LNCaP clone FGC (cell line): ENCODE measurements around the gene DPP4.

ENCODE experiments used
- DNase-seq: peaks from one replicate; pipeline ENCODE4 v3.0.0-alpha.2; 2011; ENCODE audit warnings: low read depth
- H3K4me3 ChIP-seq: 2 replicates; pipeline ENCODE4 v1.5.1; 2011; ENCODE audit warnings: mild to moderate bottlenecking, low read depth, low read length, control low read depth
- TF ChIP-seq, protein P1 (sequence below): IDR thresholded peaks from 2 replicates; pipeline ENCODE4 v1.5.1; 2012; ENCODE audit warnings: mild to moderate bottlenecking; ENCODE audit not compliant: control insufficient read depth, insufficient read depth; ENCODE audit errors: extremely low read depth

DPP4 gene

DNA sequence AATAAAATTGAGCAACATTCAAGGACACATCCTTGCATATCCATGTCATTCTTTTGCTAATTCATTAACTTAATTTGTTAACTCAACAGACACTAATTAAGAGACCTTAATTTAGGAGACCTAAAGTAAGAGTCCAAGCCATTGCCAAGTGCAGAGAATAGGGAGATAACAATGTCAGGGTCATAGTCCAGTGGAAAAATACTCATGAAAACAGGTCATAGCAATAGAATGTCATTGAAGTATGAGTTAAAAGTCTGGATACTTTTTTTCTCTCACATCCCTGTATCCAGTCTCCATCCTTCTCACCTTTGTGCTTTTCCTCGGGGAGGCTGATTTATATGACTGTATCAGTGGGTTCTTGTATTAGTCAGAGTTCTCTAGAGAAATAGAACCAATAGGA, 26.6 kb upstream of the DPP4 start:
- no peak overlapping the region for H3K4me3 ChIP-seq
- DNase-seq, result no peak
- TF ChIP-seq, protein P1, sequence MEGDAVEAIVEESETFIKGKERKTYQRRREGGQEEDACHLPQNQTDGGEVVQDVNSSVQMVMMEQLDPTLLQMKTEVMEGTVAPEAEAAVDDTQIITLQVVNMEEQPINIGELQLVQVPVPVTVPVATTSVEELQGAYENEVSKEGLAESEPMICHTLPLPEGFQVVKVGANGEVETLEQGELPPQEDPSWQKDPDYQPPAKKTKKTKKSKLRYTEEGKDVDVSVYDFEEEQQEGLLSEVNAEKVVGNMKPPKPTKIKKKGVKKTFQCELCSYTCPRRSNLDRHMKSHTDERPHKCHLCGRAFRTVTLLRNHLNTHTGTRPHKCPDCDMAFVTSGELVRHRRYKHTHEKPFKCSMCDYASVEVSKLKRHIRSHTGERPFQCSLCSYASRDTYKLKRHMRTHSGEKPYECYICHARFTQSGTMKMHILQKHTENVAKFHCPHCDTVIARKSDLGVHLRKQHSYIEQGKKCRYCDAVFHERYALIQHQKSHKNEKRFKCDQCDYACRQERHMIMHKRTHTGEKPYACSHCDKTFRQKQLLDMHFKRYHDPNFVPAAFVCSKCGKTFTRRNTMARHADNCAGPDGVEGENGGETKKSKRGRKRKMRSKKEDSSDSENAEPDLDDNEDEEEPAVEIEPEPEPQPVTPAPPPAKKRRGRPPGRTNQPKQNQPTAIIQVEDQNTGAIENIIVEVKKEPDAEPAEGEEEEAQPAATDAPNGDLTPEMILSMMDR, result no peak

DNA sequence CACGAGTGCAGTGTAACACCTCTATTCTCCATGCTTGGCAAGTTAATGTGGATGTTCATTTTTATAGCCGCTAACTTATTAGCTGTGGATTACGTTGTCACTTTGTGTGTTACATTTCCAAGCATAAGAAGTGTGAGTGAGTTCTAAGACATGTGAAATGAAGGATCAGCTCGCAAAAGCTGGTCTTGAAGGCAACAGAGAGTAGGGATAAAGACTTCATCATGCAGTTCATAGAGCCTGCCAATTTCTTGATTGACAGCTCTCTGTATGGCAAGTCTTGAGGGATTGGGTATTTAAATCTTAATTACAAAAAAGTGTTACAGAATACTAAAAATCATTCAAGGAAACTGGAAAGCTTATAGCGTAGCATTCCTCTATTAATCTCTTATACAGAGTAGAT, 25.8 kb upstream of the DPP4 start:
- TF ChIP-seq, protein P1, result no peak
- no peak overlapping the region for H3K4me3 ChIP-seq
- DNase-seq, result no peak

DNA sequence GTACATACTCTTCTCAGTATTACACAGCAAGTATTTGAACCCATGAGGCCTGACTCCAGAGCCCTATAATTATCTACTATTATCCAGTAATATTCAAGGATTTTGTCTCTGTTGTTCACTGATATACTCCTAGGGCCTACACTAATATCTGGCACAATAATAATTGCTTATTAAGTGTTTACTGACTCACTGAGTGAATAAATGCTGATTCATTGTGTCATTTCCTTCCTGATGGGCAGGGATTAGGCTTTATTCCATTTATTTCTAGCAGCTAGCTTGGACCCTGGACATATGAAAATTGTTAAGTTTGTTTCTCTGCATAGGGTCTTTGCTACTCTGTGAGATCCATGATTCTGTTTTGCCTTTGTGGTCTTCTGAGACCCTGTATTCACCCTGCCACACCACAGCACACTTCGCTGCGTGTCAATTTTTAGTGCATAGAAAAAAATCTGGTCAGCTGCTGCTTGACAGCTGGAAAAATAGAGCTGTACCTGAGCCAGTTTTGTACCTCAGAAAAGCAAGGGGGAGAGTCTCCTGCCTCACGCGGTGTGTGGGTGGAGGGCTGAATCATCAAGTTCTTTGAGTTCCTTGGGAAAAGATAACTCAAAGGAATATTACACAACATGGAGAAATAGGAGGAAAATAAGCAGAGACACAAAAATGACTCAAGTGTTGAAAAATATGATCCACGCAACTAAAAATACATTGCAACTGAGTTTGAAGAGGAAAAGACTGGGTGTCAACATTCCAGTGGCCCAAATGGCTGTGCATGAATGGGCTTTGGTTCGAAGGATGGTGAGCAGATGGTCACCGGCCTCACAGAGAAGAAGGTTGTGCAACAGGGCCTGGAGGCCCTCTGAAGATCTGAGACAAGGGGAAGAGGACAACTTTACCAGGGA, 18.9 kb upstream of the DPP4 start:
- no peak overlapping the region for H3K4me3 ChIP-seq
- no peak for DNase-seq
- TF ChIP-seq, protein P1, result no peak

DNA sequence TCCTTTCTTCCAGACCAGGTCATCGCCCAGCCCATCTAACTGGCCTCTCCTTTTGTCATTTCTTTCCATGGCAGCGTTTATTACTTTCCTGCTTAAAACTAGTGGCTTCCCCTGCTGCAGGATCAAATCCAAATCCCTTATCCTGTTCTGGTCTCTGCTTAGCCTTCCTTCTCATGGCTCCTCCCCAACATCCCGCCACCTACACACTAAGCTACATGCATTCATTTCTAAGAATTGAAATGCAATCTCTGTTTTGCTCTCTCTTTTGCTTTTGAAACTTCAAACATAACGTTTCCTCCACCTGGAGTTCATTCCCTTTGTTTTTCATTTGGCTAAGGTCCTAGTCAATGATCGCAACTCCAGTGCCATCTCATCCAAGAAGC, 18.0 kb upstream of the DPP4 start:
- TF ChIP-seq, protein P1, result no peak
- DNase-seq, result no peak
- H3K4me3 ChIP-seq, result no peak overlapping the region

DNA sequence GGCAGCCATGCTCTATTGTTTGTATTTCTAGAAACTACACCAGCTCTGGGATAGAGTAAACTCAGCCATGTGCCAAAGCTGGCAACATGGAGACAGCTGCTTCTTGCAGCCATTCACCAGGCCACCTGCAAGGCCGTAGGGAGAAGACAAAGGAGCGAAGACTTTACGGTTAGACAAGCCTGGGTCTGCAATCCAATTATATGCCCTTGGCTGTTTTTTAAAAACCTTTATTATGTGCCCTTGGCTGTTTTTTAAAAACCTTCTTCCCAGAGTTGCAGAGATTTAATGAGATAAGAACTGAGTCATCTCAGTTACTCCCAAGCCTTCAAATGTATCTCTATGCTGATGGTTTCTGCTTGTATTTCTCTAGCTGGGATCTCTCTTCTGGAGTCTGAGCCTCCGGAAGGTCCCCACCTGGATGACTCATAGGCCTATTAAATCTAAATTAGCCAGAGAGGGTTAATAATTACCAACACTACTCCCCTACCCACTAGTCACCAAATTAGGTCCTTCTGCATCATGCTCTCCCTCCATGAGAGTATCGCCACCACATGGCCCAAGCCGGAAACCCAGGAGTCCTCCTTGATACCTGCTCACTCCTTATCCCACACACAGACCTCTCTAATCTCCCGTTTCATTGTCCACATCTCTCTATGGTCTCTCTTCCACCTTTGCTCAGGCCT, 17.5 kb upstream of the DPP4 start:
- no peak for DNase-seq
- H3K4me3 ChIP-seq, result no peak overlapping the region
- TF ChIP-seq, protein P1, result 0 out of 2 replicates have a peak, but pooled peaks have one; percentile 3

DNA sequence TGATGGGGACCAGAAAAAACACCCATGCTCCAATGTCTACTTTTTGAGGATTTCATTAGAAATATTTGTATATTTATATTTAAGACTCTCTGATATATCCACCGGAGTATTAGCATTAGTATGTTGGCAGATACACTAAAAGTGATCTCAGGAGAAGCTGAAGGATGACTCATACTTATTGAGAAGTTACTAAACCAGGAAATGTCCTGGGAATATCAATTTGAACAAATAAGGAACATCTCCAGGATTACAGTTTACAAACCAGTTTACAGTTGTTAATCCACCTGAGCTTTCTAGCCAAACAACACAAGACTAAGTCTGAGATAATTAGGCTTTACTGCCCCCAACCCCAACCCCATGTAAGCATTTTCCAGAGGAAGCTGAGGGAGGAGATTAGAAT, 16.1 kb upstream of the DPP4 start:
- TF ChIP-seq, protein P1, result no peak
- peak; percentile 89 for DNase-seq
- H3K4me3 ChIP-seq, result no peak overlapping the region
